NK-92 treated with Interleukin-12 subunit alpha and Interleukin-12 subunit beta, amount 100 ng/mL, for 24 hours (cell line): Measurements from ENCODE around the gene RGS7.
"Not testable (repeated sequence)": the region's sequence is repeated elsewhere in the genome, so short reads cannot be mapped to it uniquely, and the experiment has no call there.

Source experiments
- DNase-seq: peaks from one replicate; lab custom pipeline; 2025; lab: John Stamatoyannopoulos, UW

The RGS7 gene

DNA sequence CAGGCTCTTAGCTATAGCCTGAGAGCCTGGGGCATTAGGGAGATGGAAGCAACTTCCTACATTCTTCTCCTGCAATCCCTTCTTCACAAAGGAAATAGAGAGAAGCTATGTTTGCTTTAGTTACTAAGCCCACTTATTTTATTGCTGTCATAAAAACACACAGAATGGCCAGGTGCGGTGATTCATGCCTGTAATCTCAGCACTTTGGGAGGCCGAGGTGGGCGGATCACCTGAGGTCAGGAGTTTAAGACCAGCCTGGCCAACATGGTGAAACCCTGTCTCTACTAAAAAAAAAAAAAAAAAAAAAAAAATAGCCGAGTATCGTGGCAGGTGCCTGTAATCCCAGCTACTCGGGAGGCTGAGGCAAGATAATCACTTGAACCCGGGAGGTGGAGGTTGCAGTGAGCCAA is 573.3 kb downstream of the RGS7 start:
- DNase-seq, result not testable (repeated sequence)

DNA sequence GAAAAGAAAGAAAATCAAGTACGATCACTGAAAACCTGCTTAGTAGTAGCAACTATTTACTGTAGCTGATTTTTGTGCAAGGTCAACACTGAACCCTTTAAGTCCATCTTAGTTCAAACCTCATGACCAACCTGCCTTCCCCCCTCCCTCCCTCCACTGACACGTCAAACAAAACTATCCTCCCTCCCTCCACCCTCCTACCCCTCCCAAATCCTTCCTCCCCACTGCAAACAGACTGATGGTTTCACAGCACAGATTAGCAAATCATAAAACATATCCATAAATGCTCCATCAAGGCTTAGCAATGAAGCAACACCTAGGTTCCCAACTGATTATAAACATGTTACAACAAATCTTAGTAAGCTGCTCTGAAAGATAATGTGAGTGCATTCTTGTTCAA is 580.8 kb downstream of the RGS7 start:
- DNase-seq, result no peak

DNA sequence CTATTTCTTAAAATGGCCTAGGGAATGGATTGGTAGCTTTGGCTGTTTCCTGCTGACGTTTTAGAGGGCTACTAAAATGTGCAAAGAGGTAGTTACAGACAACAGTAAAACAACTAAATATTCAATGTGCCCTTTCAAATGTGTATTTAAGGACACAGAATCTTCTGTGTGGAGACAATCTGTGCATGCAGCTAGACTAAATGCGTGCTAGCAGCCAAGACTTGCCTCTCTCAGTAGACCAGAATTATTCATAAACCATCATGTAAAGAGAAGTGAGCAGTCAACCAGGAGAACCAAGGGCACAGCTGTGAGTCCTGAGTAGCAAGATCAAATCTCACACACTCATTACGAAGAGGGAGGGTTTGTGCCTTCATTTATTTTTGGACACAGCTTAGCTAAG is 584.9 kb downstream of the RGS7 start:
- DNase-seq, result no peak

DNA sequence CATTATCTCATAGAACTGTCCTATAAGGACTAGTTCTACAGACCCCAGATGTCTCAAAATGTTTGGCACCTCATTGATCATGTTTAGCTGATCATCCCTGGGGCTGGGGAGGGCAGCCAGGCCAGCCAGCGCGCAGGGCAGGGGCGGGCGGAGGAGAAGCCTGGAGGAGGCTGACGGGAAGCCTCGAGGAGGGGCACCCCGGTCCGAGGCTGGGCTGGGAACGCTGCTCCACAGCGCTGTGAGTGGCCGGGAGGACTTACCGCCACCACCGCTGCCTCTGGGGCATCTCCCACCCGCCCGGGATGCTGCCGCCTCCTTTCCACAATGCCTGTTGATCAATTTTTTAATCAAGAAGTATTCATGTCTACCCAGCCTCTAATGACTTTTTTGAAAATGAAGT is 585.6 kb downstream of the RGS7 start:
- no peak for DNase-seq

DNA sequence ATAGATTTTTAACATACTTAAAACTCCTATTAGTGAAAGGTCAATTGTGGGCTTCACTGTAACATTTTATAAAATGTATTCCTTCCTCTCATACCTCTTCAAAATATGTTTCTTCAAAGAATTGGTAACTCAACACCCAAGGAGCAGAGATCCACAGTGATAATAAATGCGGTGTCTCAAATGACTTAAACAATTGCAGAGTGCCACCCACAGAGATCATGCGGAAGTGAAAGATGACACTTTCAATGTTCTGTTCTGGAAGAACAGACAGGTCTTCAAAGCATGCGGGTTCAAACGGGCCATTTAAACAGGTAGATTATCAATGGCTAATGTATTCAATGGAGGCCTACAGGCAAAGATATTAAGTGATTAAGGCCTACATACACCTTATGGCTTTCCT is 588.0 kb downstream of the RGS7 start:
- no peak for DNase-seq

DNA sequence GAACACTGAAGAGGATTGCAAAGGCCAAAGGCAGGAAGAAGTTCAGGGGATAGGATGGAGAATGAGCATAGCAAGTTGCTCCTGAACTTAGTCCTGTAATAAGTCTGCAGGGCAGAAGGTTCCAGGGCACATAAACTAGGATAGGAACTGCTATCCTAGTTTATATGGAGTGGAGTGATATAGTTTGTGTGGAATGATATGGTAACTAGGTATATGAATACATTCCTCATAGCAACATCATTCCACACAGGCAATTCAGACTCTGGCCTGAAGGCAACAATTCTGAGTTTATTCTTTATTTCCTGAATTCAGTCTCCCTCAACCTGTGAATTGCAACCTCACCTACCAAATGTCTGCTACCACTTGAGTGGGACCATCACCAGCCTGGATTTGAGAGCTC is 590.2 kb downstream of the RGS7 start:
- no peak for DNase-seq

DNA sequence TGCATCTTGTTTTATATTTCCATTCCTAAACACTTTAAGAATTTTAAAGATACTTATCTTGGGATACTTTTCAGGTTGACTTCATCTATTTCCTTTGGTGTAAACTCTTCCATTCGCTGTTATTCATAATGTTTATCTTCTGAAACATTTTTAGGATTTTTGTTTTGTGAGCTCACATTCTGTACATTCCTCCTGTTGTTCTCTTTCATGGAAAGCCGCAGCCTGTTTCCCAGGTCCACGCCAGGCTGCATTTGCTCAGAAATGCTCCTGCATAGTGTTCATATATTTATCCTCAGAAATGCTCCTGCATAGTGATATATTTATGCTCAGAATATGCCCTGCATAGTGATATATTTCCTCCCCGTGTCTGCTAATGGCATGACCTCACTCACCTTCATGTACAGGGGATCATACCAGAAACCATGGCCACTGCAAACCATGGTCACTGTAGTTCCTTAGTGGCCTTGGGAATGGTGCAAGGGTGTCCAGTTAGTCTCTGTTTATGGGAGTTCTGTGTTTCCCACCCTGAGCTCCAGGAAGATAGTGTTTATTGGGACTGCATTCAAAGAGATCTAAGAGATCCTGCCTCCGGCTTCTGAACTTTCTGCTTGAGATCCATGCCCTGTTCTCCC is 591.2 kb downstream of the RGS7 start:
- DNase-seq, result no peak

DNA sequence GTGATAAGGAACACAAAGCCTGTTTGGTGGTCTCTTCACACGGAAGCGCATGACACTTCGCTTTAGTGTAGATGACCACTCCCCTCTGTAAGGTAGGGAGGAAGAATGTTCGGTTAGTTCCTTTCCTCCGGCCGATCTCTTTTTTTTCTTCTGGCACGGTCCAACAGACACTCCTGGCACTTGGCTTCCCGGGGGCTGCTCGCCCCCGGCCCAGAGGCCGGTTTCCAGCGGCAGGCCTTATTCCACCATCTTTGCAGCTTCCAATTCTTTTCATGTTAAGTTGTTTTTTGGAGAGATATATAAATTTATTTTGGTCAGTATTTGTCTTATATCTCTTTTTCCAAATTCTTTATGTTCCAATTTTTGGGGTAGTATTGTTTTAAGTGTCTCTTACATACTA is 593.2 kb downstream of the RGS7 start:
- DNase-seq, result no peak

DNA sequence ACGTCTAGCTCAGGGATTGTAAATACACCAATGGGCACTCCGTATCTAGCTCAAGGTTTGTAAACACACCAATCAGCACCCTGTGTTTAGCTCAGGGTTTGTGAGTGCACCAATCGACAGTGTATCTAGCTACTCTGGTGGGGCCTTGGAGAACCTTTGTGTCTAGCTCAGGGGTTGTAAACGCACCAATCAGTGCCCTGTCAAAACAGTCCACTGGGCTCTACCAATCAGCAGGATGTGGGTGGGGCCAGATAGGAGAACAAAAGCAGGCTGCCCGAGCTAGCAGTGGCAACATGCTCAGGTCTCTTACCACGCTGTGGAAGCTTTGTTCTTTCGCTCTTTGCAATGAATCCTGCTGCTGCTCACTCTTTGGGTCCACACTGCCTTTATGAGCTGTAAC is 593.9 kb downstream of the RGS7 start:
- DNase-seq, result not testable (repeated sequence)

DNA sequence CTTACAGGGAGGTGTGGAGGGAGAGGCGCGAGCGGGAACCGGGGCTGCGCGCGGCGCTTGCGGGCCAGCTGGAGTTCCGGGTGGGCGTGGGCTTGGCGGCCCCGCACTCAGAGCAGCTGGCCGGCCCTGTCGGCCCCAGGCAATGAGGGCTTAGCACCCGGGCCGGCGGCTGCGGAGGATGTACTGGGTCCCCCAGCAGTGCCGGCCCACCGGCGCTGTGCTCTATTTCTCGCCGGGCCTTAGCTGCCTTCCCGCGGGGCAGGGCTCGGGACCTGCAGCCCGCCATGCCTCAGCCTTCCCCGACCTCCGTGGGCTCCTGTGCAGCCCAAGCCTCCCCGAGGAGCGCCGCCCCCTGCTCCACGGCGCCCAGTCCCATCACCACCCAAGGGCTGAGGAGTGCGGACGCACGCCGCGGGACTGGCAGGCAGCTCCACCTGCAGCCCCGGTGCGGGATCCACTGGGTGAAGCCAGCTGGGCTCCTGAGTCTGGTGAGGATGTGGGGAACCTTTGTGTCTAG is 594.5 kb downstream of the RGS7 start:
- DNase-seq, result not testable (repeated sequence)

DNA sequence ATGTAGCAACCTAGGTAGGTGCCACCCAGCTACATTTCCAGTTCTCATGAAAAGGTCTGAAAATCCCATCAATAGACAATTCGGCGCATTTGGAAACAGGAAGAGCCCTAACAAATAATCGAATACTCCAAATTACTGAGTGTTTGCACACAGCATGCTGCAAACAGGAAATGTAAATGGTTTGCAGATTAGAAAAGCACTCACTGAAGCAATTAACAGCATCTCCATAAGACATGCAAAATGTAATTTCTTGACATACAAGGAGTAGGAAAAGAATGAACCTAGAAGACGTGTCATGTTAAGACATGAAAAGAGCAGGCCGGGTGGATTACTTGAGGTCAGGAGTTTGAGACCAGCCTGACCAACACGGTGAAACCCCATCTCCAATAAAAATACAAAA is 598.2 kb downstream of the RGS7 start:
- DNase-seq, result not testable (repeated sequence)

DNA sequence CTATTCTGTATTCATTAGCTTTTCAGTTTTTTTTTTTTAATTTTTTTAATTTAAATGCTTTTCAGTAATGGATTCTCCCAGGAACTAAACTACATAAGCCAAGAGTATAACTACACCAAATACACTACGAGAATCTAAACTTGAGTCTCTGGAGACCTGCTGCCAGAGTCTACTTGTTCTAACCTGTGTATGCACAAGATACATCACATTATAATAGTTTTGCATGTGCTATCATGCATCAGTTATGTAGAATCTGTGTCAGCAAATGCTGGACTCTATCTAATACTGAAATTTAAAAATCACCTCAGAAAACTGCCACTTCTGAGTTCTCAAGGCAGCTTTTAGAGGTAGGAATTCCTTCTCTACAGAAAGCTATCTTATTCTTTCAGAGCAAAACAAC is 598.7 kb downstream of the RGS7 start:
- DNase-seq, result no peak

DNA sequence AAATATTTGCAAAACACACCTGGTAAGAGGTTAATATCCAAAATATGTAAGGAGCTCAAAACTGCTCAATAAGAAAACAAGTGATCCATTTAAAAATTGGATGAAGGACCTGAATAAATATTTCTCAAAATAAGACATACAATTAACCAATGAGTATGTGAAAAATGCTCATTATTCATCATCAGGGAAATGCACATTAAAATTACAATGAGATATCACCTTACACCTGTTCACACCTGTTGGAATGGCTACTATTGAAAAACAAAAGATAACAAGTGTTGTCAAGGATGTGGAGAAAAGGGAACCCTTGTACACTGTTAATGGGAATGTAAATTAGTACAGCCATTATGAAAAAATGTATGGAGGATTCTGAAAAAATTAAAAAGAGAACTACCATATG is 609.1 kb downstream of the RGS7 start:
- DNase-seq, result no peak

DNA sequence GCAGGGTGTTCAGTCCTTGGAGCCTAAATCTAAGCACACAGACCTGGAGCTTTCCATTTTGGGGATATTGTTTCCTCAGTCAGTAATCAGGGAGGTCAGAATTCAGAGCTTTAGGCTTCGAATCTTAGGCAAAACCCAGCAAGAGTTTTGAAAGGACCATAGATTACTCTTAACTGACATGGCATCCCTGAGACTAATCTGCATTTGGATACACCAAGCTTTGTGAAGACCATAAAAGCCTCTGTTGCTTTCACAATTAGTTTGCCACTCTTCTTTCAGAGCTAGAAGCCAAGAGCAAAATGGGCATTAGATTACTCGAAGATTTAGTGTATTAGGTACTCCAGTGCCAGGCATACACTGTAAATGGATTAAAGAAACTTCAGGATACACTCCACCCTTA is 613.3 kb downstream of the RGS7 start:
- DNase-seq, result no peak

DNA sequence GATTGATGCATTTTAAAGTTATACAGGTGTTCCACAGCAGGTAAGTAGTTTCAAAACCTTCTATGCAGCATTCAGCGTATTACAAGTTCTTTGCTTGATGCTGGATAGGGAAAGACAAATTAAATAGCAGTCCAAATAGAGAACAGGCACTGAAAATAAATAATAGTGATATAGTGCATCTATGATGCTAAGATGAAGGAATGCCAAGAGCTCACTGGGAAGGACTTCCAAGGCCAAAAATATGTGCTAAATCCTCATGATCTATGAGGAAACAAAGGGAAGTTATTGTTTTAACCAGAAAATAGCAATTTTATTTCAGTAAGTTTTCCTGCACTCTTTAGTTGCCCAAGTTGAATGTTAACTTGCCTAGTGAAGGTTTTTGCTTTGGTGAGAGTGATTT is 617.3 kb downstream of the RGS7 start:
- no peak for DNase-seq

DNA sequence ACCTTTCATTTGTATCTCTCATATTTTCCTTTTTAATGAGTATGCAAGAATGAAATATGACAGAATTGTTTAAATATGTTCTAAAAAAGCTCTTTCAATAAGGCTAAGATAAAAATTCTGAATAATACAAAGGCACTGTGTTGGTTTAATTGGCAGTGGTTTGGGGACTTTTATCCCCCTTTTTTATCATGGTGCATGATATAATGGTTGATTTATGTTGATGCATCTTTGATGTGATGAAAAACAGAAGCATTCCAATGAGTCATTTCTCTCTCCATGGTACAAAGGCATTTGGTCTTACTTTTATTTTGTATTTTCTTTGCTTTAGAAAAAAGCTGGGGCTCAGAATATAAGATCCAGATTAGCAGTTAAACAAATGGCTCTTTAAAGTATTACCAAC is 617.9 kb downstream of the RGS7 start:
- DNase-seq, result no peak

DNA sequence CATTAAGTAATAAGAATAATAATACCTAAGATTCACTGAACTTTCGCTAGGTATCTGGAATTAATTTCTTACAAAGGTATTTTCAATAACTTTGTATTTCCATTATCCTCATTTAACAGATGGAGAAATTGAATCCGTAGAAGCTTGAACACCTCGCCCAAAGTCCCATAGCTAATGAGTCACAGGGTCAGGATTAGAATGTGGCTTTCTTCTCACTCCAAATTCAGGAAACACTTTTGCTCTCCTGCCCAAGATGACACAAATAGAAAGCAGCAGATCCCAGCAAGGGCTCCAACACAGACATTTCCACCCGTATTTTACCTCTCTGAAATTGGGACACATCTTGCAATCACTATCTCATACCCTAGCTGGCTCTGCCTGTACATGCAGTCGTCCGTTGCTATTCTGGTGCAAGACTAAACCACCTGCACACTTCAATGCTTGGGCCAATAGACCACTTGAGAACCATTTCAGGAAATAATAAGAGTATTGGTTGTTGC is 619.2 kb downstream of the RGS7 start:
- DNase-seq, result no peak

DNA sequence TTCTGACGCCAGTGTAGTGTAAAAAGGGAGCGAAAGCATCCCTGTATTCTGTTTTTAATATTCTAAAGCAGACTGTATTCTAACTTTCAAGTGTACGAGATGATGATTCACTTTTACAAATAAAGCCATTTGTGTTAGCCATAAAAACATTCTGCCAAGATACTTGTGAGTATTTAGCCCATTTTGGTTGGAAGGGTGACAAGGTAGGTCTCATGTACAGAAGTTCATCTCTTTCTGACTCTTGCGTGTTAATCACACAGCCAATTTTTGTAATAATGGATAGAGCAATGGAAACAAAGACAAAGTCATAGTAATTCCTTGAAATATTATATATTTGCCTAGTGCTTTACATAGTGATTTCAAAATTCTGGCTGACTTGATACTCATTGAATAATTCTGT is 619.7 kb downstream of the RGS7 start:
- no peak for DNase-seq

DNA sequence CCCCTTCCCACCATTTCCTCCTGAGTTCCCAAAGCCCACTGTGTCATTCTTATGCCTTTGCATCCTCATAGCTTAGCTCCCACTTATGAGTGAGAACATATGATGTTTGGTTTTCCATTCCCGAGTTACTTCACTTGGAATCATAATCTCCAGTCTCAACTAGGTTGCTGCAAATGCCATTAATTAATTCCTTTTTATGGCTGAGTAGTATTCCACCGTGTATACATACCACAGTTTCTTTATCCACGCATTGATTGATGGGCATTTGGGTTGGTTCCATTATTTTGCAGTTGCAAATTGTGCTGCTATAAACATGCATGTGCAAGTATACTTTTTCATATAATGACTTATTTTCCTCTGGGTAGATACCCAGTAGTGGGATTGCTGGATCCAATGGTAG is 622.3 kb downstream of the RGS7 start:
- DNase-seq, result not testable (repeated sequence)

DNA sequence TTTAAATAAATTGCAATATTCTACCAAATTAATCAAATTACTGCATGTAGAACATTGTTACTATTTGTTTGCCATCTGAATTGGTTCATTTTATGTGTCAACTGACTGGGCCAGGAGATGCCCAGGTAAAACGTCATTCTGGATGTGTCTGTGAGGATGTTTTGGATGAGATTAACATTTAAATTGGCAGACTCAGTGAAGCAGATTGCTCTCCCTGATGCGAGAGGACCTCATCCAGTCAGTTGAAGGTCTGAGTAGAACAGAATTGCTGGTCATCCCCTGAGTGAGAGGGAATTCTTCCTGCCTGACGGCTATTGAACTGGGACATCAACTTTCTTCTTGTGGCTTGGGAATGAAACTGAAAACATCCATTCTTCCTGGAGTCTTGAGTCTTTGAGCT is 623.0 kb downstream of the RGS7 start:
- DNase-seq, result no peak

DNA sequence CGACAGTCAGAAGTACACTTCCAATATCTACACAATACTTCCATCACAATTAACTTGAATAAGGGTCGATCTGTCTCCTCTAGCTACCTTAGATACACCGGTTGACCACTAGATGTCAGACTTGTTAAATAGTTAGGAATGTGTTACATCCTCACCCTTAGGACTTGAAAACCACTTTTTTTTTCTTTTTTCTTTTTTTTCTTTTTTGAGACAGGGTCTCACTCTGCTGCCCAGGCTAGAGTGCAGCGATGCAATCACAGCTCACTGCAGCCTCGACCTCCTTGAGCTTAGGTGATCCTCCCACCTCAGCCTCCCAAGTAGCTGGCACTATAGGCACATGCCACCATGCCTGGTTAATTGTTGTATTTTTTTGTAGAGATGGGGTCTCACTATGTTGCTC is 624.6 kb downstream of the RGS7 start:
- DNase-seq, result no peak
